ENCODE results near the gene TNFSF15. TPM values are rescaled to one million over a fixed set of nuclear protein-coding genes. Genes with fewer than 3 reads are reported as not detected.

The TNFSF15 gene
- polyA plus RNA-seq, 1 experiment: 2.8 TPM

- Histone ChIP-seq H3K27me3 (ENCODE audit: control insufficient read depth, insufficient read depth, low read length) (no peaks in the 10 kb centered on the region), H3K27ac (ENCODE audit: low read depth, low read length) (no peak overlapping the region), H3K9me3 (ENCODE audit: control insufficient read depth, insufficient read depth, low read length) (no peaks in the 10 kb centered on the region), H3K4me3 (ENCODE audit: low read depth, low read length) (no peak overlapping the region)
- TF ChIP-seq CTCF (IDR thresholded peaks at IDR 0.05; ENCODE audit: low read depth, low read length): no peak
- POLR2A ChIA-PET: no interaction called here
- no peak for DNase-seq (ENCODE audit: low read depth, low spot score)
- CTCF ChIA-PET: interaction anchor here (1.0 kb wide), 1 partner anchor 108 kb away, joined by 4 read pairs; no protein-coding TSS in a partner anchor
Measured at GRCh38 chr9:114798780-114799427, 6.9 kb downstream of the TNFSF15 start.

- ChIA-PET POLR2A (no interaction called here), CTCF (no interaction called here)
- Histone ChIP-seq H3K27ac (ENCODE audit: low read depth, low read length) (no peak overlapping the region), H3K27me3 (ENCODE audit: control insufficient read depth, insufficient read depth, low read length) (no peaks in the 10 kb centered on the region), H3K9me3 (ENCODE audit: control insufficient read depth, insufficient read depth, low read length) (no peaks in the 10 kb centered on the region), H3K4me3 (ENCODE audit: low read depth, low read length) (no peak overlapping the region)
- no peak for TF ChIP-seq CTCF (IDR thresholded peaks at IDR 0.05; ENCODE audit: low read depth, low read length)
- DNase-seq (ENCODE audit: low read depth, low spot score): no peak
Measured at GRCh38 chr9:114798101-114798500, 7.7 kb downstream of the TNFSF15 start.

GRCh38 chr9:114792396-114792795 is 13.4 kb downstream of the TNFSF15 start:
- Histone ChIP-seq H3K27me3 (ENCODE audit: control insufficient read depth, insufficient read depth, low read length) (no peaks in the 10 kb centered on the region), H3K27ac (ENCODE audit: low read depth, low read length) (no peak overlapping the region), H3K9me3 (ENCODE audit: control insufficient read depth, insufficient read depth, low read length) (no peaks in the 10 kb centered on the region), H3K4me3 (ENCODE audit: low read depth, low read length) (no peak overlapping the region)
- TF ChIP-seq CTCF (IDR thresholded peaks at IDR 0.05; ENCODE audit: low read depth, low read length): no peak
- no peak for DNase-seq (ENCODE audit: low read depth, low spot score)
- ChIA-PET CTCF (interaction anchor here (1.3 kb wide), 1 partner anchor 112 kb away, joined by 3 read pairs; no protein-coding TSS in a partner anchor), POLR2A (no interaction called here)

GRCh38 chr9:114791736-114792135 is 14.1 kb downstream of the TNFSF15 start:
- Histone ChIP-seq H3K27me3 (ENCODE audit: control insufficient read depth, insufficient read depth, low read length) (no peaks in the 10 kb centered on the region), H3K27ac (ENCODE audit: low read depth, low read length) (no peak overlapping the region), H3K4me3 (ENCODE audit: low read depth, low read length) (no peak overlapping the region), H3K9me3 (ENCODE audit: control insufficient read depth, insufficient read depth, low read length) (no peaks in the 10 kb centered on the region)
- TF ChIP-seq CTCF (IDR thresholded peaks at IDR 0.05; ENCODE audit: low read depth, low read length): no peak
- no peak for DNase-seq (ENCODE audit: low read depth, low spot score)
- ChIA-PET CTCF (no interaction called here), POLR2A (no interaction called here)

GRCh38 chr9:114791312-114791711 is 14.5 kb downstream of the TNFSF15 start:
- ChIA-PET POLR2A (no interaction called here), CTCF (interaction anchor here (1.5 kb wide), 1 partner anchor 53 kb away, joined by 3 read pairs; no protein-coding TSS in a partner anchor)
- Histone ChIP-seq H3K9me3 (ENCODE audit: control insufficient read depth, insufficient read depth, low read length) (no peaks in the 10 kb centered on the region), H3K27me3 (ENCODE audit: control insufficient read depth, insufficient read depth, low read length) (no peaks in the 10 kb centered on the region), H3K27ac (ENCODE audit: low read depth, low read length) (no peak overlapping the region), H3K4me3 (ENCODE audit: low read depth, low read length) (no peak overlapping the region)
- TF ChIP-seq CTCF (IDR thresholded peaks at IDR 0.05; ENCODE audit: low read depth, low read length): no peak
- no peak for DNase-seq (ENCODE audit: low read depth, low spot score)
